HG03025 (cell line): ENCODE data around the gene UVSSA.
"Not testable (repeated sequence)": the region's sequence is repeated elsewhere in the genome, so short reads cannot be mapped to it uniquely, and the experiment has no call there.

Experiments
- ATAC-seq: cut with Tn5 transposase; IDR thresholded peaks from one replicate; pipeline ENCODE4 v1.9.1; 2021; ENCODE audit warnings: mild to moderate bottlenecking, moderate library complexity; ENCODE audit not compliant: unreplicated experiment, low FRiP score

UVSSA gene

GRCh38 chr4:1362046-1362445, 15.0 kb downstream of the UVSSA start:
- no peak for ATAC-seq

GRCh38 chr4:1362521-1362920, 15.5 kb downstream of the UVSSA start:
- ATAC-seq: no peak

- ATAC-seq: no peak
Measured at GRCh38 chr4:1363513-1363912, 16.5 kb downstream of the UVSSA start.

- no peak for ATAC-seq
Measured at GRCh38 chr4:1364217-1364616, 17.2 kb downstream of the UVSSA start.

- ATAC-seq: no peak
Measured at GRCh38 chr4:1364748-1365147, 17.7 kb downstream of the UVSSA start.

GRCh38 chr4:1365271-1366178, 18.5 kb downstream of the UVSSA start:
- no peak for ATAC-seq

- ATAC-seq: no peak
Measured at GRCh38 chr4:1366371-1367229, 19.6 kb downstream of the UVSSA start.

- ATAC-seq: no peak
Measured at GRCh38 chr4:1367230-1367935, 20.4 kb downstream of the UVSSA start.

- ATAC-seq: no peak
Measured at GRCh38 chr4:1367936-1368289, 20.9 kb downstream of the UVSSA start.

- ATAC-seq: no peak
Measured at GRCh38 chr4:1368421-1369090, 21.5 kb downstream of the UVSSA start.

- ATAC-seq: no peak
Measured at GRCh38 chr4:1369091-1369450, 22.1 kb downstream of the UVSSA start.

- ATAC-seq: no peak
Measured at GRCh38 chr4:1369479-1370079, 22.6 kb downstream of the UVSSA start.

- no peak for ATAC-seq
Measured at GRCh38 chr4:1370321-1371124, 23.5 kb downstream of the UVSSA start.

- no peak for ATAC-seq
Measured at GRCh38 chr4:1371176-1372165, 24.5 kb downstream of the UVSSA start.

- ATAC-seq: not testable (repeated sequence)
Measured at GRCh38 chr4:1372576-1372975, 25.6 kb downstream of the UVSSA start.

GRCh38 chr4:1373892-1374705, 27.1 kb downstream of the UVSSA start:
- no peak for ATAC-seq

GRCh38 chr4:1374706-1375045, 27.7 kb downstream of the UVSSA start:
- ATAC-seq: no peak
